ENCODE measurements around the gene PNMA8A.

PNMA8A gene

GRCh38 chr19:46492841-46493235 is 21.5 kb upstream of the PNMA8A start:
- DNase-seq (ENCODE audit: low read depth in 2 of 2): no peak

DNA sequence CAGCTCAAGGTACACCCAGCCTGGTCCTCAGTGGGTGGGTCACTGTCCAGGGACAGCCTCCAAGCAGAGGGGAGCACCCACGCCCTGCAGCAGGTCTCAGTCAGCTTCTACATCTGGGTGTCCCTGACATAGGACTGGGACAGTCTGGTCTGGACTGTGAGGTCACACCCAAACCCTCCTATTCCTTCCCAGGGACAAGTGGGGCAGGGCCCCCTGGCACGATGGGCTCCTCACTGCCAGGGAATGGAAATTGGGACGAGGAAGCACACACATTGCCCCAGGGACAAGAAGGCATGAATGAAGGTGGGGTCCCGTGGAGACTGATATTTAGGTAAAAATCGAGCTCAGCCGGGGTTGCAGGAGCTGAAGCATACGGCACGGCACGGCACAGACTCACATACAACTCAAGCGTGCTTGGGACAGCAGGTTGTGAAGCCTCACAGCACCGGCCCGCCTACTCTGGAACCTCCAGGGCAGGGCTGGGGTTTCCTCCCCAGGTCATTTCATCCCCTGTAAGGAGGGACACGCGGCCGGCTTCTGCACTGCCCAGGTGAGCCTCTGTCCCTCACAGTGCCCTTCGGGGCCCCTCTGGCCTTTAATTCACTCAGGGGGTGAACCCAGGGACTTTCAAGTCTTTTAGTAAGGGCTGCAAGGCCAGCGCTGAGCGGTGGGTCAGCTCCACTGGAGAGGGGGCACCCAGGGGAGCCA is 20.8 kb upstream of the PNMA8A start:
- DNase-seq (ENCODE audit: low read depth in 2 of 2): no peak

DNA sequence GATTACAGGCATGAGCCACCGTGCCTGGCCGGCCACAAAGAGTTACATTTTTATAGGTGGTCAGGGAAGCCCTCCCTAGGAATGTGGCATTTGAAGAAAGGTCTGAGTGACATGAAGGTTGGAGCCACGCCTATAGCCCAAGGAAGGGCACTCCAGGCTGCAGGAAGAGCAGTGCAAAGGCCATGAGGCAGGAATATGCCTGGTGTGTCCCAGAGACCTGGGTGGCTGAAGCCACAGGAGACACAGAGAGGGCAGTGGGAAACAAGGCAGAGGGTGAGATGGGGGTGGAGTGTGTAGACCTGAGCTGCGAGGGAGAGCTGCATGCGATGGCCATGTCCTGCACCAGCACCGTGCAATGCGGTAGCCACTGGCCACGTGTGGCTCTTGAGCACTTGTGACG is 19.4 kb upstream of the PNMA8A start:
- no peak for DNase-seq (ENCODE audit: low read depth in 2 of 2)

DNA sequence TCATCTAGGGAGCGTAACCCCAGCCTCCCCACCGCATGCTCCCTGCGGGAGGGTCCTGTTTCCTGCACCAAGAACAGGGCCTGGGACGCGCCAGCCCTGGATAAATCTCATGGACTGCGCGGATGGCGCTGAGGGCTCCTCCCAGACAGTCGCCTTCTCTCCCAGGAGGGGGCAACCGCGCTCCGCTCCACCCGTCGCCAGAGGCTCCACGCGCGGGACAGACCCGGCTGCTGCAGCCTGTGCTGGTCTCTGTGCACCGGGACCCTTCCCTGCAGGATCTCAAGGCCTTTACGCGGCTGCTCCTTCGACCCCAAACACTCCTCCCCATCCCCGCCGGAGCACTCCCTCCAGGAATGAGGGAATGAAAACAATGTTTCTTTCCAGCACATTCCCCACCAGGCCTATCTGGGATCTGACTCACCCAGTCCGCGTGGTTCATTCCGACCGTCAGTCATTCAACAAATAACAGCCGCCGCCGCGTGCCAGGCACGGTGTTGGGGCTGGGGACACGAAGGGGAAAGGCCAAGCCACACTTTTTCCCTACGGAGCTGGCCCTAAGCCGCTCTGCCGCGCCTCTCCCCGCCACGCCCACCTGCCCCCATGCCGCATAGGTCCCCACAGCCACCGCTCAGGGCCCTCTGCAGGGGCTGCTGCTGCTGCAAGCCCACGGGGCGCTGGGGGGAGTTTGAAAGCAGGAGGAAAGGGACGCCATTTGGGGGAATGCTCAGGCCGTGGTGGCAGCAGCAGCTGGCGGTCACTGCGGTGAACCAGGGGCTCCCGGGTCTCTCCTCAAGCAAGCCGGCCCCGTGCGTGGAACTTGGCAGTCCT is 18.3 kb upstream of the PNMA8A start:
- no peak for DNase-seq (ENCODE audit: low read depth in 2 of 2)

- no peak for DNase-seq (ENCODE audit: low read depth in 2 of 2)
Observed at GRCh38 chr19:46488551-46488950, 17.2 kb upstream of the PNMA8A start.

DNA sequence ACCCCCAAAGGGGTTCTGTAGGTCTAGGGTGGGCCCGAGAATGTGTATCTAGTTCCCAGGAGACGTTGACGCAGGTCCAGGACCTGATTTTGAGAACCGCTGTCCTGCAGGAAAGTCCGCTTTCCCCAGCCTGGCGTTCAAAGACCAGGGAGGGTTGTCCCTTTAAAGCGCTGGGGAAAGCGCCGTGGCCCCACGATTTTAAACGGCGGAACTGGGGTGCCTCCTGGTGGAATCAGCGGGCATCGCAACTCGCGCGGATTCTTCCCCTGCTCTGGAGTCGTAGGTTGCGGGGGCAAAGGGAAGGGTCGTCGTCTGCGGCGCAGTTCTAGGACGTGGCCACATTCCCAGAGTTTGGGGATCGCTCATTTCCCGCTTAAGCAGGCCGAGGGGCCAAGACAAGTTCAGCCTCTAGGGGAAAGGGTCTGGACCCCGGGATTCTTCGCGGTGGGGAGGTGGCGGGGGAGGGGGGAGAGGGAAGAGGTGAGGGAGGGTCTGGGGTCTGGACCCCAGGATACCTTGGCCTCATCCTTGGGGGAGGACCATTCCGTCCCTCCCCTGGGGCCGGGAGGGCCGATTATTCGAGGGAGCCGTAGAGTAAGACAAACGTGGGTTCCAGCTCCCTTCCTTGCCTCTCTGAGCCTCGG is 16.6 kb upstream of the PNMA8A start:
- DNase-seq (ENCODE audit: low read depth in 2 of 2): peak; percentile 56 to 59

- no peak for DNase-seq (ENCODE audit: low read depth in 2 of 2)
Observed at GRCh38 chr19:46487178-46487801, 15.9 kb upstream of the PNMA8A start.

- no peak for DNase-seq (ENCODE audit: low read depth in 2 of 2)
Observed at GRCh38 chr19:46486358-46486757, 15.0 kb upstream of the PNMA8A start.

DNA sequence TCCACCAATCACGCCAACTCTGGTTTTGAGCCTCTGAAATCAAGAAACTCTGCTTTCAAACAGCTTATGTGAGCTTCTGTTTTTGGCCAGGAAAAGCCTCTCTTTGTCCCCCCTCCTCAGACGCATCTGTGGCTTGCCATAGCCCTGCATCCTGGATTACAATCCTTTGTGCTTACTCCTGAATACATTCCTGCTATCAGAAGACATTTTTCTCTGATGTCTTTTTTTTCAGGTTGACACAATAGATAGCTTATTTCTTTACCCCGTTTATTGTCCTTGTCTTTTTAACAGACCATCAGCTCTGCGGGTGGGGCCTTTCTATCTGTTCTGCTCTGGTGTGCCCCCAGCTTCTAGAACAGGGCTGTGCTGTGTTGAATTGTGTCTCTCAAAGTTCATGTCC is 13.3 kb upstream of the PNMA8A start:
- DNase-seq (ENCODE audit: low read depth in 2 of 2): no peak

DNA sequence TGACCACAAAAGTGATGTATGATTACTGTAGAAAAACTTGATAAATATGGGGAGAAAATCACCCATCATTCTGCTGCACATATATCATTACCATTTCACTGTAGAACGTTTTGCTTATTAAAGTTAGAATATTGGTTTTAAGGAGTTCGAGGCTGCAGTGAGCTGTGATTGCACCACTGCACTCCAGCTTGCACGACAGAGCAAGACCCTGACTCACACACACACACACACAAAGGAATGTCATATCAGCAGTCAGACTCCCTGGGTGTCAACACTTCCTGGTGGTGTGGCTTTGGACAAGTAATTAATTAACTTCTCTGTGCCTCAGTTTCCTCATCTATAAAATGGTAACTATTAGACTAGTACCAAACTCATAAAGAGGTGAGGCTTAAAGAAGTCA is 11.3 kb upstream of the PNMA8A start:
- no peak for DNase-seq (ENCODE audit: low read depth in 2 of 2)

GRCh38 chr19:46481947-46482346 is 10.6 kb upstream of the PNMA8A start:
- DNase-seq (ENCODE audit: low read depth in 2 of 2): no peak

- no peak for DNase-seq (ENCODE audit: low read depth in 2 of 2)
Observed at GRCh38 chr19:46481223-46481848, 10.0 kb upstream of the PNMA8A start.

DNA sequence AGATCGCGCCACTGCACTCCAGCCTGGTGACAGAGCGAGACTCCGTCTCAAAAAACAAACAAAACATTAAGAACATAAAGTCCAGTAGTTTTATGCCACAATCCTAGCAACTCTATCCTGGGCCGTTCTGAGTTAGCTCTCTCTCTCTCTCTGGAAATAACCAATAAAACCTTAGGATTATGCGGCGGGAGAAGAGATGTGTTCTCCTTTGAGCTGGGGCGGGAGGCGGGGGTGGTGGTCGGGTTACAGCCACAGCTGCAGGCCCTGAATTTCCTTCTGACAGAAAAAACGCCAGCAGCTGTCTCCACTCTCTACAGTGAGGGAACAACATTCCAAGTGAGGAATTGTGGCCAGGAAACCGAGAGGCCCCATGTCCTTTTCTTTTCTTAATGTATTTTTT is 9.1 kb upstream of the PNMA8A start:
- DNase-seq (ENCODE audit: low read depth in 2 of 2): no peak

GRCh38 chr19:46478356-46478986 is 7.1 kb upstream of the PNMA8A start:
- DNase-seq (ENCODE audit: low read depth in 2 of 2): no peak

GRCh38 chr19:46475986-46476385 is 4.6 kb upstream of the PNMA8A start:
- no peak for DNase-seq (ENCODE audit: low read depth in 2 of 2)

DNA sequence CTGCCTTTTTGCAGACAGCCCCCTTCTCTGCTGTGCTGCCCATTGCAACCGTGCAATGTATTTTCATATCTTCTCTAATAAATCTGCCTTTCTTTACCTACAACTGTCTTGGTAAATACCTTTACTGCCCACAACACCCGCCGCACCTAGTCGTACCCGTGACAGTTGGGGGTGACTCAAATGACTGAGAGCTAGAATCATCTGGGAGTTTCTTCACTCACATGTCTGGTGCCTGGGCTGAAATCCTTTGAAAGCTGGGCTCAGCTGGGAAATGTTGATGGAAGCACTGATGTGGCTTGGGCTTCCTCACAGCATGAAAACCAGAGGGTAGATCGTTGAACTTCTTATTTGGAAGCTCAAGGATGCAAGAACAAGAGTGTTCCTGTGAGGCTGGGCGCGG is 2.8 kb upstream of the PNMA8A start:
- DNase-seq (ENCODE audit: low read depth in 2 of 2): no peak

GRCh38 chr19:46472592-46472991 is 1.2 kb upstream of the PNMA8A start:
- DNase-seq (ENCODE audit: low read depth in 2 of 2): no peak

DNA sequence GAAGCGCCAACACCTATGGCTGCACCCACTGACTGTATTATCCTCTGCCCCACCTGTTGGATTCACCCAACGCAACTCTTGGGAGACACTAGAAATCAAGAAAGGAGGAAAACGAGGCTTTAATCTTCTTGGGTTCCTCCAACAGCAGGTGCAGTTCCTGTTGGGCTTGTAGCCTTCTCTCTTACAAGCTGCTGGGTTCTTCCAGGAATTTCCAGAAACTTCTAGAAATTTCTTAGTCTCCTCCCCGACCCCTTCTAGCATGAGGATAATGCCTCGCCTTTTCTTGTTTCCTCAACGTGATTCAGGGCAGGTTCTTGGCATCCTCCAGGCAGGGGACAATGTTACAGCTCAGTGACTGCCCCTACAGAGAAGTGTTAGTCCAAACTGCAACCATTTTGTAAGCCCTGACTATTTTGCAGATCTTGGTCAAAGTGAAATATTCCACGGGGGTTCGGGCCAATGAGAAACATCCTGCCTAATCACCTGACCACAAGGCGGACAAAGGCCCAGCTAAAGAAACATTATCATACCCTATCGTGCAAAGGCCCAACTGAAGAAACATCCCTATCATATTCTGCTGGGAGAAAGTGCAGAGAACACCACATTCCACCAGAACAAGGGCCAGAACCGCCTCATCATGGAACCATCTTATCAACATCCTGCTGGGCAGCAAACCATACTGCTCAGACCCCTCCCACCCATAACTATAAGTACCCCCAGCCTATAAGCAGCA is 614 bp upstream of the PNMA8A start:
- DNase-seq (ENCODE audit: low read depth in 2 of 2): no peak

DNA sequence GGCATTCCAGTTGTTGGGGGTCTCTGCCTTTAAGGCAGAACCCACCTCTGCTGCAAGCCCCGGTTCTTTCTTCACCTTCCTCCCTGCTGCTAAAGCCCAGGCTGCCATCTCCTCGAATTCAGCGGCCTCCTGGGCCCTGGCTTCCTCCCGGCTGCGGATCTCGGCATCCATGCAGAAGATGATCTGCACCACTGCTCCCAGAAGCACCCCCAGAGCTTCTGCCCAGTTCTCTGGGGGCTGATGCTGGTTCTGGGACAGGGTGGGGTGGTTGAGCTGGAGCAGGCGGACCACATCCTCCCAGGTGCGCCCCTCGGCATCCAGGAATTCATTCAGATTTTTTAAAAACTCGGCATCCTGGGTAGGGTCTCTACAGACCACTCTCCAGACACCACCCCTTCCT is 987 bp downstream of the PNMA8A start:
- no peak for DNase-seq (ENCODE audit: low read depth in 2 of 2)

DNA sequence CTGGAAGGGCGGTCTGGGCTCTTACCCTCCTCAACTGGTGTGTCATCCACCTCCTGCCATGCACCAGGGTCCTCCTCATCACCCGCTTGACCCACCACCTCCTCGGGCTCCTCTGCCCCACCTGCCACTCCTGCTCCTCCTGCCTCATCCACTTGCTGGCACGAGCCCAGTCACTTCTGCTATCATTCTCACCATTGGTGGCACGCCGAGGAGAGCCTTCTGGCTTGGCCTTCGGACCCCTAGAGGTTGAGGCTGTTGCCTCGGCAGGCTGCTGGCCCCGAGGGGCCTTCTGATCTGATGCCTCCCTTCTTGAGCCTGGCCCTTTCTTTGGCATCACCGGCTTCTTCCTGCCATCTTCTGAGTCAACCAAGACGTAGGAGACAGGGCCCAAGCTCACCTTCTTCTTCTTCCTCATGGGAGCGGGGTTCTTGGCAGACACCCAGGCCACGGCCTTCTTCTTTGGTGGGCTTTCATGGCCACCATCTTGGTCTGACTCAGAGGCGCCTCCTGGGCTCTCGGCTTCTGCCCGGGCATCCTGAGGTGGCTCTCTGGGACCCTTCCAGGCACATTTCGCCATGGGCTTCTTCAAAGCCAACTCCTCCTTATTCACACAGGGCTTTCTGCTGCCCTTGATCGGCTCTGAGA is 1.7 kb downstream of the PNMA8A start:
- no peak for DNase-seq (ENCODE audit: low read depth in 2 of 2)
